ENCODE measurements around the gene IGFBP6.
A peak's percentile ranks its signal among the peaks of the same experiment; 100 is the strongest.

The IGFBP6 gene

GRCh38 chr12:53098354-53098981, 1.0 kb downstream of the IGFBP6 start:
- Histone ChIP-seq H3K36me3 (ENCODE audit: control insufficient read depth, insufficient read depth, low read length) (no peaks in the 10 kb centered on the region), H3K9me3 (ENCODE audit: control insufficient read depth, low read length) (no peaks in the 10 kb centered on the region), H3K9ac (ENCODE audit: low read length) (peak overlapping the region; percentile 65), H3K4me1 (ENCODE audit: control insufficient read depth, insufficient read depth, low read length) (peaks cover 32% of the 10 kb centered on the region), H3K27me3 (ENCODE audit: control insufficient read depth, insufficient read depth, low read length) (peaks cover 31% of the 10 kb centered on the region), H3K4me3 (ENCODE audit: low read length) (peak overlapping the region; percentile 4)

GRCh38 chr12:53099071-53099882, 1.8 kb downstream of the IGFBP6 start:
- Histone ChIP-seq H3K4me1 (ENCODE audit: control insufficient read depth, insufficient read depth, low read length) (peaks cover 29% of the 10 kb centered on the region), H3K27me3 (ENCODE audit: control insufficient read depth, insufficient read depth, low read length) (peaks cover 31% of the 10 kb centered on the region), H3K9me3 (ENCODE audit: control insufficient read depth, low read length) (no peaks in the 10 kb centered on the region), H3K4me3 (ENCODE audit: low read length) (peak overlapping the region; percentile 4), H3K9ac (ENCODE audit: low read length) (no peak overlapping the region), H3K36me3 (ENCODE audit: control insufficient read depth, insufficient read depth, low read length) (no peaks in the 10 kb centered on the region)

GRCh38 chr12:53100466-53101151, 3.1 kb downstream of the IGFBP6 start:
- Histone ChIP-seq H3K9me3 (ENCODE audit: control insufficient read depth, low read length) (no peaks in the 10 kb centered on the region), H3K36me3 (ENCODE audit: control insufficient read depth, insufficient read depth, low read length) (no peaks in the 10 kb centered on the region), H3K27me3 (ENCODE audit: control insufficient read depth, insufficient read depth, low read length) (peaks cover 31% of the 10 kb centered on the region), H3K9ac (ENCODE audit: low read length) (no peak overlapping the region), H3K4me3 (ENCODE audit: low read length) (no peak overlapping the region), H3K4me1 (ENCODE audit: control insufficient read depth, insufficient read depth, low read length) (peaks cover 28% of the 10 kb centered on the region)

- no peak overlapping the region for H3K9ac ChIP-seq (ENCODE audit: low read length)
- H3K4me1 ChIP-seq (ENCODE audit: control insufficient read depth, insufficient read depth, low read length): peaks cover 26% of the 10 kb centered on the region
- H3K36me3 ChIP-seq (ENCODE audit: control insufficient read depth, insufficient read depth, low read length): no peaks in the 10 kb centered on the region
- no peak overlapping the region for H3K4me3 ChIP-seq (ENCODE audit: low read length)
- H3K9me3 ChIP-seq (ENCODE audit: control insufficient read depth, low read length): no peaks in the 10 kb centered on the region
- peaks cover 28% of the 10 kb centered on the region for H3K27me3 ChIP-seq (ENCODE audit: control insufficient read depth, insufficient read depth, low read length)
These were observed 3.8 kb downstream of the IGFBP6 start for GRCh38 chr12:53101266-53101665.

- Histone ChIP-seq H3K4me1 (ENCODE audit: control insufficient read depth, insufficient read depth, low read length) (peaks cover 19% of the 10 kb centered on the region), H3K9me3 (ENCODE audit: control insufficient read depth, low read length) (no peaks in the 10 kb centered on the region), H3K9ac (ENCODE audit: low read length) (no peak overlapping the region), H3K4me3 (ENCODE audit: low read length) (no peak overlapping the region), H3K27me3 (ENCODE audit: control insufficient read depth, insufficient read depth, low read length) (peaks cover 20% of the 10 kb centered on the region), H3K36me3 (ENCODE audit: control insufficient read depth, insufficient read depth, low read length) (no peaks in the 10 kb centered on the region)
These were observed 4.7 kb downstream of the IGFBP6 start for GRCh38 chr12:53101931-53102781.

- Histone ChIP-seq H3K9ac (ENCODE audit: low read length) (no peak within 1 kb of the TSS), H3K36me3 (ENCODE audit: control insufficient read depth, insufficient read depth, low read length) (no peaks in the 10 kb centered on the region), H3K27me3 (ENCODE audit: control insufficient read depth, insufficient read depth, low read length) (peaks cover 14% of the 10 kb centered on the region), H3K4me3 (ENCODE audit: low read length) (no peak within 1 kb of the TSS), H3K4me1 (ENCODE audit: control insufficient read depth, insufficient read depth, low read length) (peaks cover 13% of the 10 kb centered on the region), H3K9me3 (ENCODE audit: control insufficient read depth, low read length) (no peaks in the 10 kb centered on the region)
These were observed 5.7 kb downstream of the IGFBP6 start, which contains the start of gene SOAT2 for GRCh38 chr12:53102883-53103807. SOAT2 (plus strand) TSS chr12:53103486; CDS start chr12:53103578, 92 bp downstream.

GRCh38 chr12:53103860-53104305, 6.4 kb downstream of the IGFBP6 start:
- Histone ChIP-seq H3K9ac (ENCODE audit: low read length) (no peak overlapping the region), H3K27me3 (ENCODE audit: control insufficient read depth, insufficient read depth, low read length) (peaks cover 6% of the 10 kb centered on the region), H3K9me3 (ENCODE audit: control insufficient read depth, low read length) (no peaks in the 10 kb centered on the region), H3K4me1 (ENCODE audit: control insufficient read depth, insufficient read depth, low read length) (peaks cover 6% of the 10 kb centered on the region), H3K36me3 (ENCODE audit: control insufficient read depth, insufficient read depth, low read length) (no peaks in the 10 kb centered on the region), H3K4me3 (ENCODE audit: low read length) (no peak overlapping the region)

GRCh38 chr12:53105256-53105655, 7.8 kb downstream of the IGFBP6 start:
- Histone ChIP-seq H3K27me3 (ENCODE audit: control insufficient read depth, insufficient read depth, low read length) (peaks cover 3% of the 10 kb centered on the region), H3K9me3 (ENCODE audit: control insufficient read depth, low read length) (no peaks in the 10 kb centered on the region), H3K4me1 (ENCODE audit: control insufficient read depth, insufficient read depth, low read length) (no peaks in the 10 kb centered on the region), H3K36me3 (ENCODE audit: control insufficient read depth, insufficient read depth, low read length) (no peaks in the 10 kb centered on the region), H3K9ac (ENCODE audit: low read length) (no peak overlapping the region), H3K4me3 (ENCODE audit: low read length) (no peak overlapping the region)

- Histone ChIP-seq H3K36me3 (ENCODE audit: control insufficient read depth, insufficient read depth, low read length) (no peaks in the 10 kb centered on the region), H3K4me3 (ENCODE audit: low read length) (no peak overlapping the region), H3K9ac (ENCODE audit: low read length) (no peak overlapping the region), H3K4me1 (ENCODE audit: control insufficient read depth, insufficient read depth, low read length) (no peaks in the 10 kb centered on the region), H3K9me3 (ENCODE audit: control insufficient read depth, low read length) (no peaks in the 10 kb centered on the region), H3K27me3 (ENCODE audit: control insufficient read depth, insufficient read depth, low read length) (peaks cover 3% of the 10 kb centered on the region)
These were observed 8.4 kb downstream of the IGFBP6 start for GRCh38 chr12:53105712-53106439.

- H3K36me3 ChIP-seq (ENCODE audit: control insufficient read depth, insufficient read depth, low read length): no peaks in the 10 kb centered on the region
These were observed 9.7 kb downstream of the IGFBP6 start for GRCh38 chr12:53107122-53107521.

More at GRCh38 chr12:53107122-53107521, 9.7 kb downstream of the IGFBP6 start:
- no peaks in the 10 kb centered on the region for H3K4me1 ChIP-seq (ENCODE audit: control insufficient read depth, insufficient read depth, low read length)
- no peaks in the 10 kb centered on the region for H3K9me3 ChIP-seq (ENCODE audit: control insufficient read depth, low read length)
- H3K4me3 ChIP-seq (ENCODE audit: low read length): no peak overlapping the region
- peaks cover 3% of the 10 kb centered on the region for H3K27me3 ChIP-seq (ENCODE audit: control insufficient read depth, insufficient read depth, low read length)
- H3K9ac ChIP-seq (ENCODE audit: low read length): no peak overlapping the region

Data from mucosa of stomach (tissue), 1 donor.